ENCODE results near the gene IFRD2. TPM values are rescaled to one million over a fixed set of nuclear protein-coding genes. Genes with fewer than 3 reads are reported as not detected.

IFRD2 gene
- total and polyA plus RNA-seq, 2 of the 8 experiments (the other 6 are each of a cell fraction or from before 2014, with no cell fraction given) = 76.7 to 88.8 TPM

- ChIA-PET CTCF (ENCODE audit: partially characterized antibody) (interaction anchor here (0.7 to 7.7 kb wide), 4 partner anchors 8 to 277 kb away, joined by 3 to 60 read pairs (median 12); partner anchors contain the start of gene HYAL2), POLR2A (ENCODE audit: partially characterized antibody) (interaction anchor here (0.6 to 1.3 kb wide), 3 partner anchors 35 to 664 kb away, joined by 3 read pairs; no protein-coding TSS in a partner anchor)
- no peak overlapping the region for H3K14ac ChIP-seq (ENCODE audit: insufficient read length)
- H3K27ac ChIP-seq (ENCODE audit: low read depth, low read length) = no peak overlapping the region
- H3K23ac ChIP-seq (ENCODE audit: insufficient read length) = no peak overlapping the region
- H3K23me2 ChIP-seq (ENCODE audit: low read depth, low read length) = peaks cover 18% of the 10 kb centered on the region
- no peak overlapping the region for H4K8ac ChIP-seq (ENCODE audit: extremely low read depth, insufficient read depth, low read length)
- H2BK12ac ChIP-seq (ENCODE audit: low read depth, low read length) = no peak overlapping the region
- peaks cover 0 to 19% (median 14%) of the 10 kb centered on the region in 4 experiments; a peak in 5 of 7 replicates for H3K4me1 ChIP-seq (replicated peaks in 1 of 4; ENCODE audit: control insufficient read depth in 3 of 4, insufficient read depth in 4 of 4, low read length in 3 of 4)
- H4K20me1 ChIP-seq (replicated peaks in 1 of 2; ENCODE audit: control insufficient read depth in 1 of 2, insufficient read depth in 2 of 2, low read length in 2 of 2) = peaks cover 0 to 7% of the 10 kb centered on the region in 2 experiments
- no peak overlapping the region; a peak in 1 of 4 replicates for H3K4me2 ChIP-seq (ENCODE audit: insufficient read depth in 1 of 2, low read depth in 2 of 2, low read length in 2 of 2)
- no peaks in the 10 kb centered on the region for H3K36me3 ChIP-seq (ENCODE audit: control insufficient read depth in 2 of 4, insufficient read depth in 4 of 4, low read length in 3 of 4)
- no peak for FAIRE-seq
- H2AFZ ChIP-seq (ENCODE audit: low read length) = no peak overlapping the region
- peaks cover 0 to 25% of the 10 kb centered on the region in 2 experiments; a peak in 2 of 4 replicates for H3K79me2 ChIP-seq (ENCODE audit: control insufficient read depth in 1 of 2, insufficient read depth in 2 of 2, low read length in 2 of 2)
- H3K9me3 ChIP-seq (ENCODE audit: insufficient read depth in 2 of 2, low read depth in 1 of 2, low read length in 1 of 2) = no peaks in the 10 kb centered on the region
- peak overlapping the region; percentile 20; the same call in 1 of the 2 replicates for H2AK5ac ChIP-seq (ENCODE audit: low read depth, low read length)
- peaks cover 4% of the 10 kb centered on the region; the same call in 1 of the 2 replicates for H3K79me1 ChIP-seq (ENCODE audit: low read depth, low read length)
- H3K18ac ChIP-seq (ENCODE audit: extremely low read depth, low read length) = no peak overlapping the region
- H2BK120ac ChIP-seq (replicated peaks; ENCODE audit: low read depth, low read length) = no peak overlapping the region
- no peak overlapping the region for H4K91ac ChIP-seq (replicated peaks; ENCODE audit: insufficient read length, low read length)
- no peak overlapping the region for H2BK5ac ChIP-seq (ENCODE audit: low read depth, low read length)
- peaks cover 20 to 56% (median 43%) of the 10 kb centered on the region in 4 experiments for H3K27me3 ChIP-seq (replicated peaks in 1 of 4; ENCODE audit: control insufficient read depth in 3 of 4, extremely low read depth in 1 of 4, insufficient read depth in 3 of 4, low read length in 3 of 4)
- DNase-seq (ENCODE audit: low read depth in 1 of 2, low spot score in 2 of 2) = no peak
- H4K5ac ChIP-seq (ENCODE audit: insufficient read length, low read depth, low read length) = no peak overlapping the region
- no peak overlapping the region for H2BK20ac ChIP-seq (ENCODE audit: low read length)
- H3K56ac ChIP-seq (replicated peaks; ENCODE audit: insufficient read length, low read depth, low read length) = no peak overlapping the region
- H2BK15ac ChIP-seq (ENCODE audit: low read length) = peak overlapping the region; percentile 93; the same call in 1 of the 2 replicates
- H3K9ac ChIP-seq (replicated peaks in 1 of 4; ENCODE audit: extremely low read depth in 1 of 4, low read depth in 3 of 4, low read length in 3 of 4) = no peak overlapping the region
- no peak overlapping the region for H3K4me3 ChIP-seq (ENCODE audit: extremely low read depth in 1 of 4, insufficient read depth in 2 of 4, low read depth in 3 of 4, low read length in 4 of 4)
- no peak overlapping the region for H3K4ac ChIP-seq (replicated peaks; ENCODE audit: insufficient read length, low read depth, low read length)
- WGBS, 2 experiments (ENCODE audit: extremely low coverage in 1 of 2, insufficient coverage in 1 of 2, insufficient read length in 1 of 2, insufficient replicate concordance in 2 of 2, low coverage in 1 of 2, low lambda C conversion rate in 2 of 2, missing lambda C conversion rate in 1 of 2) = 95% methylated on average over 5 of the region's 5 CpGs; no CpG with 5 or more reads in 1 of the 2 experiments
- TF ChIP-seq TBP (IDR thresholded peaks at IDR 0.05; ENCODE audit: low read depth, low read length) (no peak), EZH2 (IDR thresholded peaks at IDR 0.05; ENCODE audit: low read depth, low read length, severe bottlenecking) (no peak), NRF1 (IDR thresholded peaks at IDR 0.05; ENCODE audit: low read depth, low read length) (no peak), SUZ12 (IDR thresholded peaks at IDR 0.05; ENCODE audit: low read length) (no peak)
These were observed 46.7 kb upstream of the IFRD2 start for GRCh38 chr3:50338965-50339364.

All from H1 (cell line).